Measurements from ENCODE around the gene SHBG.

The SHBG gene

DNA sequence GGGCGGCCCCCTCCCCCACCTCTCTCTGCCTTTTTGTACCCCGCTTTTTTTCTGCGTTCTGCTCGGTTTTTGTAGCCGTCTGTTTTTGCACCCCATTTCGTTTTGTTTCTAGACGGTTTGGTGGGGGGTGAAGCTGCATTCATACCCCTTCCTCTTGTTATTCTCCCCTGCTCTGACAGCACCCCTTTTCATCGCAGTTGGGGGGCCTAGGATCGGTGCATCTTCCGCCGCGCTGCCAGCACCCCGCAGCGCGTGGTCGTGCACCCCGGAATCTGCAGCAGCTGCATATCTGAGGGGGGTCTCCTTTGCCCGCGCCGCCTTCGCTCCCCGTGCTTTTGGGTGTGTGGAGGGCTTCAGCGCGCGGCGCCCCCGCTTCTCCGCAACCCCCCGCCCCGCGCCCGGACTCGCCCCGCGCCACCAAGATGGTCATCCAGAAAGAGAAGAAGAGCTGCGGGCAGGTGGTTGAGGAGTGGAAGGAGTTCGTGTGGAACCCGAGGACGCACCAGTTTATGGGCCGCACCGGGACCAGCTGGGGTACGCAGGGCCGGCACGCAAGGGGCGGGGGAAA, 21.2 kb downstream of the SHBG start:
- TF ChIP-seq, protein P1, sequence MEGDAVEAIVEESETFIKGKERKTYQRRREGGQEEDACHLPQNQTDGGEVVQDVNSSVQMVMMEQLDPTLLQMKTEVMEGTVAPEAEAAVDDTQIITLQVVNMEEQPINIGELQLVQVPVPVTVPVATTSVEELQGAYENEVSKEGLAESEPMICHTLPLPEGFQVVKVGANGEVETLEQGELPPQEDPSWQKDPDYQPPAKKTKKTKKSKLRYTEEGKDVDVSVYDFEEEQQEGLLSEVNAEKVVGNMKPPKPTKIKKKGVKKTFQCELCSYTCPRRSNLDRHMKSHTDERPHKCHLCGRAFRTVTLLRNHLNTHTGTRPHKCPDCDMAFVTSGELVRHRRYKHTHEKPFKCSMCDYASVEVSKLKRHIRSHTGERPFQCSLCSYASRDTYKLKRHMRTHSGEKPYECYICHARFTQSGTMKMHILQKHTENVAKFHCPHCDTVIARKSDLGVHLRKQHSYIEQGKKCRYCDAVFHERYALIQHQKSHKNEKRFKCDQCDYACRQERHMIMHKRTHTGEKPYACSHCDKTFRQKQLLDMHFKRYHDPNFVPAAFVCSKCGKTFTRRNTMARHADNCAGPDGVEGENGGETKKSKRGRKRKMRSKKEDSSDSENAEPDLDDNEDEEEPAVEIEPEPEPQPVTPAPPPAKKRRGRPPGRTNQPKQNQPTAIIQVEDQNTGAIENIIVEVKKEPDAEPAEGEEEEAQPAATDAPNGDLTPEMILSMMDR (IDR thresholded peaks at IDR 0.05; ENCODE audit: insufficient read depth, missing control alignments) = no peak
- FAIRE-seq = no peak
- DNase-seq (ENCODE audit: insufficient read length, low spot score) = no peak

DNA sequence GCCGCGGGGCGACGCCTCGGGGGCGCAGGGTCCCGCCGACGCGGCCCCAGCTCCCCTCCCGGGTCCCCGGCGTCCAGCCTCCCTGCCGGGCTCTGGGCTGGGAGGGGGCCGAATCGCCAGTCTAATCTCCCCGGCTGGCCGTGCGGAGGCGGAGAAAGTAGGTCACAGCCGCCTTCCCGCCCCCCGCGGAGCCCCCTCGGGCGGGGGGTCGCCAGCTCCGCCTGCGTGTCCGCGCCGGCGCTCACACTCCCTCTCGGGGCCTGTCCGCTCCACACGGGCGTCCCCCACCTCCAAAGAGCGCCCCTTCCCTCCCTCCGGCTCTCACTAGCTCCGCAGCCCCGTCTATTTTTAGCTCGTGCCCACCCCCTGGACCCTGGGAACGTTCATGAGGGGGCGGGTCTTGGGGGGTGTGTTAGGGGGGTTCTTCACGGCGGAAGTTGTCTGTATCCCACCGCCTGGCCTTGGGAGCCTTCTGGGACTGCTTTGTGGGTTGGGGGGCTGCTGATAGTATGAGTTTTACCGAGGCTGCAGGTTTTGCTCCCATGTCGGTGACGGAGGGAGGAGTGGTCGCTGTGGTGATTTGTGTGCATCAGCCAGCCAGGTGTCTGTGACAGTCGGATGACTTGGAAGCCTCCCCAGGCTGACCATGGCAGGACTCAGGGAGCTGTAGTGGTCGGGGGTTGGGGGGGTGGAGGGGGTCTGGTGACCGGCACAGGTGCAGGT, 21.9 kb downstream of the SHBG start:
- FAIRE-seq (no peak), DNase-seq (ENCODE audit: insufficient read length, low spot score) (no peak)
- TF ChIP-seq, protein P1 (IDR thresholded peaks at IDR 0.05; ENCODE audit: insufficient read depth, missing control alignments) = no peak

DNA sequence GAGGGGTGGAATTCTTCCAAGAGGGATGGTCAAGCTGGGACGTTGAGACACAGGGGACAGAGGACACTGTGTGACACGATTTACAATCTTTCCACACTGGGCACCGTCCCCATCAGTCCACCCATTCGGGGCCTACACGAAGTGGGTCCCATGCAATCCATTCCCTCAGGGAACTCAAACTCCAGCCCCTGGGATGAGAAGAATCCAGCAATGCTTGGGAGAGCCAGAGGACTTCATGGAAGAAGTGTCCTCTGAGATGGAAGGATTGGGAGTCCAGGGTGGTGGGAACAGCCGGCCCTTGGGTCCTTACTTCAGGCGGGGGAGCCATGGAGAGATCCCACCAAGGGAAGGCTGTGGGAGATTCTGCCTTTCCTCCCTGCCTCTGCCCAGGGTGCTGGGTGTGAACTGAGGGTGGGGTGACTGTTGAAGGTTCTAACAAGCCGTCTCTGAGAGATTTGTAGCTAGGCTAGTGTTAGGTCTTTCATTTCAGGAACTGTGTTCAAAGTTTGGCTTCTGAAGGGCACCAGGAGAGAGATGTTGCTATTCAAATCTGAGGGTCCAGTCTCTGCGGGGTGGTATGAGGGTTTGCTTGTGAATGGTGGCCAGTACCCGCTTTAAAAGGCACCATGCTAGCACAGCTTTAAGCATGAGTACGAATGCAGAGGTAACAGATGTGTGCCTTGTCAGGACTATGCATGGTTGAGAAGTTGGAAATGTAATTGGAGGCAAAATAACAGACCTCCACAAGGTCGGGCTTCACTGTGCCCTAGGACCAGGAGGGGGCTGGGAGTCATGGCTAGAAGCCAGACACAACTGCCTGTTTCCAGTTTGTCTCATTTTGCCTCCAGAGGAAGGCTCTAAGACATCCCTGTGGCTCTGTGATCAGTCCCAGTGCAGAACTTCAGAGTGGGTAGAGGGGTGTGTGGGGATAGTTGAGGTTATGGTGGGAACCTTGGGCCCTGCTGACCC, 22.7 kb downstream of the SHBG start:
- TF ChIP-seq, protein P1 (IDR thresholded peaks at IDR 0.05; ENCODE audit: insufficient read depth, missing control alignments) = no peak
- DNase-seq (ENCODE audit: insufficient read length, low spot score) = no peak
- FAIRE-seq = no peak

DNA sequence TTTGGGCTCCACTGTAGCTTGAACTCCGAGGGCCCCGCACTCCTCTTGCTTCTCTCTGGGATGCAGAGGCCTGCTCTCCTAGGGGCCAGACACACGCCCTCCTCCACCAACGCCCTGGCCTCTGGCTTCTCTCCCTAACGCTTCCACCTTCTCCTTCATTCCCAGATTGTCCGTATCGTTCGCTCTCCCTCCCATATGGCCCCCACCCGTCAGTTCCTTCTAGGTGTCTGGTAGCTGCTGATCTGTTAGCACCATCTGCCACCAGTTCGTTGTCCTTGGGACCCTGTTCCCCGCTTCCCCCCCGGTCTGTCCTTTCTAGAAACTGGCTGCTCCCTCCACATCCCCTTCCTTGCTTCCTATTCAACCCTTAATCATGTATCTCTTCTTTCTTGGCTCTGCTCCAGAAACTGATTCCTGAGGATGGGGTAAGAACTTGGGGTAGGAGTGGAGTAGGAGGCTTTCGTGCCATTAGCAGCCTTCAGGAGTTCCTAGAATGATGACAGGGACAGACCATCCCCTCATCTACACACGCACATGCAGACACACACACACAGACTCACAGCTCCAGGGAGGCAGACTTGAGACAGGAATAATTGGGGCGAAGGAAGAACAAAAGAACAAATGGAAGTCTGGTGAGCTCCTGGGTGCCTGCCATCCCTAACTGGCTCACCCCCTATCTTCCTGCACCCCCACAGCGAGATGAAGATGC, 25.1 kb downstream of the SHBG start:
- TF ChIP-seq, protein P1 (IDR thresholded peaks at IDR 0.05; ENCODE audit: insufficient read depth, missing control alignments) = no peak
- FAIRE-seq (no peak), DNase-seq (ENCODE audit: insufficient read length, low spot score) (no peak)

DNA sequence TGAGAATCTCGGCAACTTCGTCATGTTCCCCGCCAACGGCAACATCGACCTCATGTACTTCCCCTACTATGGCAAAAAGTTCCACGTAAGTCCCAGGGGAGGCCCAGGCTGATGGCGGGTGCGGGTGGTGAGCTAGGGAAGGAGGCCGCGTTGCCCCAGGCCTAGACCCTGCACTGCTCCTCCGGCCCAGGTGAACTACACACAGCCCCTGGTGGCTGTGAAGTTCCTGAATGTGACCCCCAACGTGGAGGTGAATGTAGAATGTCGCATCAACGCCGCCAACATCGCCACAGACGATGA, 25.6 kb downstream of the SHBG start:
- DNase-seq (ENCODE audit: insufficient read length, low spot score) = no peak
- FAIRE-seq = no peak
- TF ChIP-seq, protein P1 (IDR thresholded peaks at IDR 0.05; ENCODE audit: insufficient read depth, missing control alignments) = no peak

DNA sequence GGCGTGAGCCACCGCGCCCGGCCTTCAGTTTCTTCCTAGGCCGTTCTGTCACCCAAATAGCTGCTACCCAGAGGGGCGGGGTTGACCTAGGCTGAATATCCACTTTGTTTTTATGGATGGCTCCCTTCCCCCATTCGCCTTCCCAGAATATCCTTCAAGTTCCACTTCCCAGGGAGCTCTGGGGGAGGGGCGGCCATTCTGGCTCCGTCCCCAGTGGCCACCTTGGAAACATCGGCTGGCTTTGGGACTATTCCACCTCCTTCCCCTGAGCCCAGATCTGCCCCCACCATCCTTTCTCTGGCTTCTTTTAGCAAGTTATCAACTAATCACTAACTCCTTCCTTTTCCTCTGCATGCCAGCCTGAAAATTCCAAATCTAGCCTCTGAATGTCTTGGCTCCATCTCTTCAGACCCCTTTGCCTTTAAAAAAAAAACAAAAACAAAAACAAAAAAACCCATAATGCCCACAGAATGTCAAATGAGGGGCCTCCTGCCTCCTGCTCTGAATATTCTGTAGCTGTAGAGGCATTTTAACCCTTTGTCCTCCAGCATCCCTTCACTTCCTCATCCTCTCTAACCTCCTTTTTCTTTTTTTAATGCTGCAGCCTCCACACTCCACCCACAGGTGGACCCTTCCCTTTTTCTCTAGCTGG, 27.1 kb downstream of the SHBG start:
- TF ChIP-seq, protein P1 (IDR thresholded peaks at IDR 0.05; ENCODE audit: insufficient read depth, missing control alignments) = no peak
- DNase-seq (ENCODE audit: insufficient read length, low spot score) = no peak
- FAIRE-seq = no peak

Measured in D721Med (cell line).